Measurements from ENCODE around the gene EPOP. TPM values are rescaled to one million over a fixed set of nuclear protein-coding genes. Genes with fewer than 3 reads are reported as not detected.
A peak's percentile ranks its signal among the peaks of the same experiment; 100 is the strongest.

Gene EPOP
- total and polyA plus RNA-seq, 2 donors (not counting 1 experiment from before 2014, with no cell fraction given), result 0.14 to 0.33 TPM

DNA sequence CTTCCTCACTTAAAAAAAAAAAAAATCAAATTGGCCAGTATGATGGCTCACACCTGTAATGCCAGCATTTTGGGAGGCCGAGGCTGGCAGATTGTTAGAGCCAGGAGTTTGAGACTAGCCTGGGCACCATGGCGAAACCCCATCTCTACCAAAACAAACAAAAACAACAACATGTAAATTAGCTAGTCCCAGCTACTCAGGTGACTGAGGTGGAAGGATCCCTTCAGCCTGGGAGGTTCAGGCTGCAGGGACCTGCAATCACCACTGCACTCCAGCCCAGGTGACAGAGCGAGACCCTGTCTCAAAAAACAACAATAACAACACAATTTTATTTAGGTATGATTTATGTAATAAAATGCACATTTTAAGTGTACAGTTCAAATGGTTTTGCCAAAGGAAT, 6.3 kb upstream of the EPOP start:
- Histone ChIP-seq H3K79me2 (ENCODE audit: control insufficient read depth, insufficient read depth, low read length) (no peaks in the 10 kb centered on the region), H3K27me3 (ENCODE audit: control insufficient read depth, insufficient read depth, low read length) (no peaks in the 10 kb centered on the region), H3K9ac (ENCODE audit: insufficient read depth, low read length) (no peak overlapping the region), H3K4me1 (ENCODE audit: control insufficient read depth, extremely low read depth, insufficient read depth, low read length) (peaks cover 2% of the 10 kb centered on the region), H3K4me3 (replicated peaks in 1 of 4; ENCODE audit: control extremely low read depth in 1 of 4, insufficient read depth in 1 of 4, low read depth in 3 of 4, low read length in 4 of 4) (no peak overlapping the region), H3K27ac (ENCODE audit: insufficient read depth, low read length) (no peak overlapping the region), H3K36me3 (ENCODE audit: control insufficient read depth, insufficient read depth, low read length) (no peaks in the 10 kb centered on the region), H4K20me1 (ENCODE audit: control insufficient read depth, extremely low read depth, insufficient read depth, low read length) (no peaks in the 10 kb centered on the region), H3K9me3 (ENCODE audit: control insufficient read depth, insufficient read depth, low read depth, low read length) (no peaks in the 10 kb centered on the region), H3K4me2 (ENCODE audit: extremely low read depth, insufficient read depth, low read length) (no peak overlapping the region), H2AFZ (ENCODE audit: low read length) (no peak overlapping the region)
- no peak for DNase-seq (ENCODE audit: low read depth in 2 of 2)
- no peak for TF ChIP-seq EZH2 (IDR thresholded peaks at IDR 0.05; ENCODE audit: low read length, missing control alignments)

DNA sequence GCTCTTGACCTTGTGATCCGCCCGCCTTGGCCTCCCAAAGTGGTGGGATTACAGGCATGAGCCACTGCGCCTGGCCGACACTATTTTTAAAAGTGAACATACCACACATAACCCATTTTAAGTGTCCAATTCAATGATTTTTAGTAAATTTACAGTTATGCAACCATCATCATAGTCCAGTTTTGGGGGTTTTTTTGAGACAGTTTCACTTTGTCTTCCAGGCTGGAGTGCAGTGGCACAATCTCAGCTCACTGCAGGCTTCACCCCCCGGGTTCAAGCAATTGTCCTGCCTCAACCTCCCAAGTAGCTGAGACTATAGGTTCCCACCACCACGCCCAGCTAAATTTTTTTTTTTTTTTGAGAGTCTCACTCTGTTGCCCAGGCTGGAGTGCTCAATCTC, 3.1 kb upstream of the EPOP start:
- Histone ChIP-seq H3K9me3 (ENCODE audit: control insufficient read depth, insufficient read depth, low read depth, low read length) (no peaks in the 10 kb centered on the region), H3K4me1 (ENCODE audit: control insufficient read depth, extremely low read depth, insufficient read depth, low read length) (peaks cover 2% of the 10 kb centered on the region), H3K79me2 (ENCODE audit: control insufficient read depth, insufficient read depth, low read length) (no peaks in the 10 kb centered on the region), H3K27me3 (ENCODE audit: control insufficient read depth, insufficient read depth, low read length) (peaks cover 19% of the 10 kb centered on the region), H3K36me3 (ENCODE audit: control insufficient read depth, insufficient read depth, low read length) (no peaks in the 10 kb centered on the region), H3K9ac (ENCODE audit: insufficient read depth, low read length) (no peak overlapping the region), H2AFZ (ENCODE audit: low read length) (no peak overlapping the region), H4K20me1 (ENCODE audit: control insufficient read depth, extremely low read depth, insufficient read depth, low read length) (no peaks in the 10 kb centered on the region), H3K4me2 (ENCODE audit: extremely low read depth, insufficient read depth, low read length) (no peak overlapping the region), H3K27ac (ENCODE audit: insufficient read depth, low read length) (no peak overlapping the region), H3K4me3 (replicated peaks in 1 of 4; ENCODE audit: control extremely low read depth in 1 of 4, insufficient read depth in 1 of 4, low read depth in 3 of 4, low read length in 4 of 4) (no peak overlapping the region)
- TF ChIP-seq, protein P1, sequence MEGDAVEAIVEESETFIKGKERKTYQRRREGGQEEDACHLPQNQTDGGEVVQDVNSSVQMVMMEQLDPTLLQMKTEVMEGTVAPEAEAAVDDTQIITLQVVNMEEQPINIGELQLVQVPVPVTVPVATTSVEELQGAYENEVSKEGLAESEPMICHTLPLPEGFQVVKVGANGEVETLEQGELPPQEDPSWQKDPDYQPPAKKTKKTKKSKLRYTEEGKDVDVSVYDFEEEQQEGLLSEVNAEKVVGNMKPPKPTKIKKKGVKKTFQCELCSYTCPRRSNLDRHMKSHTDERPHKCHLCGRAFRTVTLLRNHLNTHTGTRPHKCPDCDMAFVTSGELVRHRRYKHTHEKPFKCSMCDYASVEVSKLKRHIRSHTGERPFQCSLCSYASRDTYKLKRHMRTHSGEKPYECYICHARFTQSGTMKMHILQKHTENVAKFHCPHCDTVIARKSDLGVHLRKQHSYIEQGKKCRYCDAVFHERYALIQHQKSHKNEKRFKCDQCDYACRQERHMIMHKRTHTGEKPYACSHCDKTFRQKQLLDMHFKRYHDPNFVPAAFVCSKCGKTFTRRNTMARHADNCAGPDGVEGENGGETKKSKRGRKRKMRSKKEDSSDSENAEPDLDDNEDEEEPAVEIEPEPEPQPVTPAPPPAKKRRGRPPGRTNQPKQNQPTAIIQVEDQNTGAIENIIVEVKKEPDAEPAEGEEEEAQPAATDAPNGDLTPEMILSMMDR (conservative IDR thresholded peaks at IDR 0.05 in 1 of 2, IDR thresholded peaks at IDR 0.05 in 1 of 2; ENCODE audit: low read depth in 1 of 2, low read length in 2 of 2), result no peak
- no peak for TF ChIP-seq EZH2 (IDR thresholded peaks at IDR 0.05; ENCODE audit: low read length, missing control alignments)
- no peak for DNase-seq (ENCODE audit: low read depth in 2 of 2)

DNA sequence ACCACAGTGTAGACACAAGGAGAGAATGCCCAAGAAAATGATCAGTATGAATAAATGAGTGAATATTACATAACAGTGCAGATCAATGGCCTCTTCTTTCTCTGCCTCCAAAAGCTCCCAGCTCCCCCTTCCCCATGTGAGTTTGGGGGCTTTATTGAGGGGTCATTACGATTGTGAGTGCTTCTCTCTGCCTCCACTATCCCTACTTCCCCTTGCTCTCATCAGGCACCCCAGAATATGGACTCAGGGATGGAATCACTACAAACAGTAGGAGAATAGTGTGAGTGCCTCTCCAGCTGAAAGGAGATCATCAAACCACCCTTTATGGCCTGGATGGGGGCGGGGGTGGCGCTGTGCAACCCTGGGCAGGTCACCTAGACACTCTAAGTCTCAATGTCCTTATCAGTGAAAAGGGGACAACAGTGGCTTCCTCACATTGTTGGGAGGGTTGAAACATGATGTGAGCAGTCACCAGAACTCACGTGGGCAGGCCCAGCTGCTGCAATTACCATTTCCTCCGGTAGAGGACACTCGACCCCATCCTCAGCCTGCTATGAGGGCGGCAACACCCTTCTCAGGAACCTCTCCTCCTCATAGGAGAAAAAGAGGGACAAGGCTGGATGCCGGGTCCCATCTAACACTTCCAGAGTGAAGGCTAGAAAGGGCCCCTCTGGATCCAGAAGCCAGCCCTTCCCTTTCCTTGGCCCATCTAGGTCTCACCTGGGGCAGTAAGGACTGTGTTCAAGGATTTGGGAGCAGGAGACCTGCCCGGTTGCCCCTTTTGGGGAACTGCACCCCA, 2.1 kb upstream of the EPOP start:
- Histone ChIP-seq H3K27ac (ENCODE audit: insufficient read depth, low read length) (no peak overlapping the region), H3K4me1 (ENCODE audit: control insufficient read depth, extremely low read depth, insufficient read depth, low read length) (peaks cover 2% of the 10 kb centered on the region), H3K4me2 (ENCODE audit: extremely low read depth, insufficient read depth, low read length) (no peak overlapping the region), H2AFZ (ENCODE audit: low read length) (peak overlapping the region; percentile 80), H4K20me1 (ENCODE audit: control insufficient read depth, extremely low read depth, insufficient read depth, low read length) (no peaks in the 10 kb centered on the region), H3K9me3 (ENCODE audit: control insufficient read depth, insufficient read depth, low read depth, low read length) (no peaks in the 10 kb centered on the region), H3K27me3 (ENCODE audit: control insufficient read depth, insufficient read depth, low read length) (peaks cover 28% of the 10 kb centered on the region), H3K4me3 (replicated peaks in 1 of 4; ENCODE audit: control extremely low read depth in 1 of 4, insufficient read depth in 1 of 4, low read depth in 3 of 4, low read length in 4 of 4) (no peak overlapping the region), H3K9ac (ENCODE audit: insufficient read depth, low read length) (no peak overlapping the region), H3K36me3 (ENCODE audit: control insufficient read depth, insufficient read depth, low read length) (no peaks in the 10 kb centered on the region), H3K79me2 (ENCODE audit: control insufficient read depth, insufficient read depth, low read length) (no peaks in the 10 kb centered on the region)
- TF ChIP-seq, protein P1 (conservative IDR thresholded peaks at IDR 0.05 in 1 of 2, IDR thresholded peaks at IDR 0.05 in 1 of 2; ENCODE audit: low read depth in 1 of 2, low read length in 2 of 2), result peak; percentile 96 to 99
- no peak for TF ChIP-seq EZH2 (IDR thresholded peaks at IDR 0.05; ENCODE audit: low read length, missing control alignments)
- peak; percentile 71 to 80 for DNase-seq (ENCODE audit: low read depth in 2 of 2)

All from fibroblast of lung (primary cell).